ENCODE data around the gene PPIE.

The PPIE gene

GRCh38 chr1:39812913-39813312, 74.2 kb downstream of the PPIE start:
- no peak overlapping the region for H3K4me3 ChIP-seq (replicated peaks; ENCODE audit: low read depth, low read length)
- no peak for TF ChIP-seq CTCF (IDR thresholded peaks at IDR 0.05; ENCODE audit: low read length, missing control alignments)
- DNase-seq (ENCODE audit: low read depth) = no peak

Data from fibroblast of pulmonary artery (primary cell).